NCI-H510A treated with DMSO at 0.1 percent for 48 hours (cell line): ENCODE measurements around the gene TBL1X.
"Not testable (repeated sequence)": the region's sequence is repeated elsewhere in the genome, so short reads cannot be mapped to it uniquely, and the experiment has no call there.

ENCODE experiments used
- DNase-seq: peaks from one replicate; lab custom pipeline; 2025; lab: John Stamatoyannopoulos, UW

Gene TBL1X

GRCh38 chrX:9765737-9766097 lies 300.9 kb downstream of the TBL1X start, which contains the start of gene GPR143:
TSS of gene GPR143 (minus strand) at chrX:9765847. CDS start at chrX:9765817, 30 bp downstream.
- no peak for DNase-seq

GRCh38 chrX:9767375-9767774 lies 302.5 kb downstream of the TBL1X start:
- no peak for DNase-seq

- DNase-seq: not testable (repeated sequence)
These were observed 303.5 kb downstream of the TBL1X start for GRCh38 chrX:9768321-9768839.

GRCh38 chrX:9770319-9770718 lies 305.5 kb downstream of the TBL1X start:
- no peak for DNase-seq

GRCh38 chrX:9772943-9773342 lies 308.1 kb downstream of the TBL1X start:
- no peak for DNase-seq

GRCh38 chrX:9775930-9776329 lies 311.1 kb downstream of the TBL1X start:
- DNase-seq: no peak

GRCh38 chrX:9781941-9782340 lies 317.1 kb downstream of the TBL1X start:
- no peak for DNase-seq

GRCh38 chrX:9784332-9784731 lies 319.5 kb downstream of the TBL1X start:
- DNase-seq: no peak

GRCh38 chrX:9785254-9785943 lies 320.5 kb downstream of the TBL1X start:
- DNase-seq: no peak

- peak; percentile 15 for DNase-seq
These were observed 321.3 kb downstream of the TBL1X start, which contains the start of gene SHROOM2 for GRCh38 chrX:9785944-9786797. TSS of gene SHROOM2 (plus strand) at chrX:9786429. CDS start at chrX:9786546, 117 bp downstream.

- peak; percentile 37 for DNase-seq
These were observed 322.2 kb downstream of the TBL1X start for GRCh38 chrX:9786798-9787635.

- DNase-seq: peak; percentile 43
These were observed 324.1 kb downstream of the TBL1X start for GRCh38 chrX:9788911-9789310.

- no peak for DNase-seq
These were observed 324.7 kb downstream of the TBL1X start for GRCh38 chrX:9789555-9789954.
